SH-SY5Y (cell line): ENCODE measurements around the gene ALG5.

Experiments
- GATA2 ChIP-seq: IDR thresholded peaks from 2 replicates; pipeline ENCODE4 v1.6.1; 2011; ENCODE audit warnings: mild to moderate bottlenecking, low read depth, low read length
- GATA3 ChIP-seq: IDR thresholded peaks from 2 replicates; pipeline ENCODE4 v1.6.1; 2011; ENCODE audit warnings: low read depth, mild to moderate bottlenecking, low read length, moderate library complexity

ALG5 gene

GRCh38 chr13:36950920-36951319 lies 48.2 kb downstream of the ALG5 start:
- TF ChIP-seq GATA2 (no peak), GATA3 (no peak)

DNA sequence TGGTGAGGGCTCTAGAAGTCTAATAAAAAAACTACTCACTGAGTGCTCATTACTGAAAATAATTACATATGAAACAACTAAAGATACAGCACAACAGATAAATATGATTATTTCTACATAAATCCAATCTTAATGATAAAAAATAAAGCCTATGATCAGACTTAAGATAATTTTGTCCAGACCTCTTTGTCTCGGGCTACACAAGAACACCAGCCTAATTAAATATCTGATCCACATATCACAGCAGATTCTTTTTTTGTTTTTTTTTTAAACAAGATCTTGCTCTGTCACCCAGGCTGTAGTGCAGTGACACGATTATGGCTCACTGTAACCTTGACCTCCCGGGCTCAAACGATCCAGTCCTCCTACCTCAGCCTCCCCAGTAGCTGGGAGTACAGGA lies 48.8 kb downstream of the ALG5 start:
- TF ChIP-seq GATA3 (peak; percentile 21; the same call in 1 of the 2 replicates), GATA2 (no peak)

GRCh38 chr13:36945078-36945477 lies 54.1 kb downstream of the ALG5 start:
- TF ChIP-seq GATA3 (peak; percentile 63), GATA2 (peak; percentile 80)

GRCh38 chr13:36925603-36926002 lies 73.5 kb downstream of the ALG5 start:
- TF ChIP-seq GATA3 (no peak), GATA2 (no peak)

DNA sequence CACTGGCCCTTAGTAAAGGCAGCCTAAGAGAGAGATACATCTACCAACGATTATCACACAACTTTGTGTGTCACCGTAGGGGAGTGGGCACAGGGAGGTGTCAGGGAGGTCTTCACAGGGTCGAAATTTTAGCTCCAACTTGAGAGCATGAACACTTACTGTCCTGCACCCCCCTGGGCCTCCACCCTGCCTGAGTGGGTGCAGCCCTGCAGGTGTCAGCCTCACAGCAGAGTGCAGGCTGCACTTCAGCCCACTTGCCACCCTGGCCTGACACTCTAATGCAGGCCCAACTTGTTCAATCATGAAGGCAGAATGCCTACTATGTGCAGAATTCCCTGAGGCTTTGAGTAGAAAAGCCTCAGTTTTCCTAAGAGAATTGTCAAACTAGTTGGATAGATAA lies 75.1 kb downstream of the ALG5 start:
- TF ChIP-seq GATA3: no peak
- no peak for TF ChIP-seq GATA2

DNA sequence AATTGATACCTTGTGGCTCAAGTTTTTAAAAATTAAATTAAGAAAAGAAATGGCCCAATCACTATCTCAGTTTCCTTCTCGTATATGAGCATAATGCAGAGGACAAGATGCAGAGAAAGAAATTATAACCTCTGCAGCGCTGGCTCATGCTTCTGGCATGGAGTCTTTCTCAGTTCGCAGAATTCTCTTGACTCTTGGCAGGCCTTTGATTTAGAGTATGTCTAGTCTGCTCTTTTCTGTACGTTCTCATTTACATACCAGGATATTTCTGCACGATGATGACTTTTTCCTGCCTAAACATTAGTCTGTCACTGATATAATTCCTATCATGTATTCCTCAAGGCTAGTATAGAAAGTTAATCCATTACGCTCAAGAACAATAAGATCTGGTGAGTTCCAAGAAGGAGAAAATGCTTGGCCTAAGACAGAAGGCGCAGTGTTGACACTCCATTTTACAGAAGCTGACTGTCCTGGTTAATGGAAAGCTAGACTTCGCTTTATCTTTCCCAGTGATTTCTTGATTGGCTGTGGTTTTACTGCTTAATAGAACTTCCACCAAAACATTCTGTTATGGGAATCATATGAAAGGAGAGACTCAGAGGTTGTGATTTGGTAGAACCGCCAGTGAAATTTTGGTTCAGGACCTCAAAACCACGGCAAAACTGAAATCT lies 77.4 kb downstream of the ALG5 start:
- TF ChIP-seq GATA3 (no peak), GATA2 (no peak)

- TF ChIP-seq GATA3 (no peak), GATA2 (no peak)
Observed at GRCh38 chr13:36920616-36921185, 78.4 kb downstream of the ALG5 start.

DNA sequence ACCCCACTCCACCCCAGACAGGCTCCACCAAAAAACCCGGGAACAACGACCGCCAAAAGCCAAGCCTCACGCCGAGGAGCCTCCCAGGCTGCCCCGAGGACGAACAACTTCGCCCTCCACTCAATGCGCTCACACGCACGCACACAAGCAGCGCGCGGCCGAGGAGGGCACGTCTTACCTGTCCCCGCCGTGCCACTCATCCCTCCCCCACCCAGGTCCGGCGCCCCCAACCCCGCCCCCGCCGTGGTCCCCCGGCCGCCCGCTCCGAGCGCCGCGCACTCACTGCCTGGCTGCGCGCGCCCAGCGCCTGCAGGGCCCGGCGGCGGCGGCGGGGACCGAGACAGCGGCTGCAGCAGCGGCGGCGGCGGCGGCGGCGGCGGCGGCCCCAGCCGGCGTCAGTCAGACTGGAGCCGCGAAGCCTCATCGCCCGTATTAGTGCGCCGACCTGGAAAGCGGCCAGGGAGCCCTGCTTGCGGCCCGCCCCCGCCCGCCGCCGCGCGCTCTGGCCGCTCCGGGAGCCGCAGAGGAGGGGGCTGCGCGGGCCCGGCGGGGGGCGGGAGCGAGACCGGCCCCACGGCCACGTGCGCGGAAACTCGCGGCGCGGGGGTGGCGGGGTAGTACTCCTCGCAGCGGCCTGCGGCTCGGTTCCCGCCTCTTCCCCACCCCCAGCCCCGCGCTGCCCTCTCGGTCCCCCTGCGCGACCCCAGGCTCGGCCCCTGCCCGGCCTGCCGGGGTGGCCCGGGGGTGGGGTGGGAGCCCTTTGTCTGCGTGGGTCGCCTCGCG lies 79.1 kb downstream of the ALG5 start, which contains the start of gene SMAD9:
SMAD9 (minus strand) TSS at position 406 of the 783 bp plus-strand sequence. CDS start 40,549 bp downstream, outside the sequence.
- no peak for TF ChIP-seq GATA3
- no peak for TF ChIP-seq GATA2

- TF ChIP-seq GATA3 (no peak), GATA2 (no peak)
Observed at GRCh38 chr13:36919171-36919832, 79.8 kb downstream of the ALG5 start.

DNA sequence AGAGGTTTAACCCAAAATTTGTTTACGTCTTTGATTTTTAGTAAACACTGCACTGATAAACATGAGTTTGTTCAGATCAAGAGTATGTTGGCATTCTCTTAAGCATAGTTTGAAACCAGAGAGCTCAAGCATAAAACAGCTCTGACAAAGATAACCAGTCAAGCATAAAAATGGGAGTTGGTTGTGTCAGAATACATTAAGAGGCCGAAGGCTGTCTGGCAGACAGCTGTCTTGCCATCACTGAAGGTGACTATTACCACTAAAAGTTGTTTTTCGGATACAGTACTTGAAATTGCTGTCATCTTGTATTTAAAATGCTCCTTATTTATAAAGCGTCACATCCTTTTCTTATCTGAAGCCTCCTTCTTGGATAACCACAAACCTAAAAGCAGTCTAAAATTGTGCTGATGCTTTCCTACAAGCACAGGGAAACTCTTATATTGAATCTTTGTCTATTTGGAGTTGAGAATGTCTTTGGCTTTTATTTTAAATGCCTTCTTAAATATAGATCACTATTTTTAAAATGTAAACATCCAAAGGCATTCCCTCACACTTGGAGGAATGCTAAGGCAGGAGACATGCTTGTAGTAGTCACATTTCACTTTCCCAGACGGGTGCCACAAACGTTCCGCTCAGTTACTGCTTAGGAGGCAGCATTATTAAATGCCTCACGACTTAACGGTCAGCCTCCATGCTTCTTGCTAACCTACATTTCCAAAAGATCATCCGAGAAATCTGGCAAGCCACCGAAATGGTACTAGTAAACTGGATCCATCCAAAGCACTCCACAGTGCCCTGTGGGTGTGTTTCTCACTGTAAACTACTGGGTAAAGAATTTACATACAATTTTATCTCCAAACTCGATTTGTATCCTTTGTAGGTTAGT lies 80.7 kb downstream of the ALG5 start:
- TF ChIP-seq GATA2 (no peak), GATA3 (no peak)

DNA sequence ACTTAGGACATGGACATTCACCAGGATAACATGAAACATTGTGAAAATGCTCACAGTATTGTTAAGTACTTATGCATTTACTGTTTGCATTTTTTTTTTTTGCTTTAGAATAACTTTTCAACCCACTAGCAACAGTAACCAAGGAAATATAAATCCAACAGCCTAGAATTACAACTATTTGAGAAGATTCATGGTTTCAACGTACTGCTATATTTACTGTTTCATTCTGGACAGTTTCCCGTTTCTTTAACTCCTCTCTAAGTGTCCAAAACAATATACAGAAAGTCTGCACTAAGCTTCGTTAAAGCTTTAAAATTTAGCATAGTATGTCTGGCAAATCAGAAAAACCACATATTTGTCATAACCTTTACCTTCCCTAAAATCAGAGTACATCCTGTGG lies 81.8 kb downstream of the ALG5 start:
- TF ChIP-seq GATA2 (no peak), GATA3 (no peak)

DNA sequence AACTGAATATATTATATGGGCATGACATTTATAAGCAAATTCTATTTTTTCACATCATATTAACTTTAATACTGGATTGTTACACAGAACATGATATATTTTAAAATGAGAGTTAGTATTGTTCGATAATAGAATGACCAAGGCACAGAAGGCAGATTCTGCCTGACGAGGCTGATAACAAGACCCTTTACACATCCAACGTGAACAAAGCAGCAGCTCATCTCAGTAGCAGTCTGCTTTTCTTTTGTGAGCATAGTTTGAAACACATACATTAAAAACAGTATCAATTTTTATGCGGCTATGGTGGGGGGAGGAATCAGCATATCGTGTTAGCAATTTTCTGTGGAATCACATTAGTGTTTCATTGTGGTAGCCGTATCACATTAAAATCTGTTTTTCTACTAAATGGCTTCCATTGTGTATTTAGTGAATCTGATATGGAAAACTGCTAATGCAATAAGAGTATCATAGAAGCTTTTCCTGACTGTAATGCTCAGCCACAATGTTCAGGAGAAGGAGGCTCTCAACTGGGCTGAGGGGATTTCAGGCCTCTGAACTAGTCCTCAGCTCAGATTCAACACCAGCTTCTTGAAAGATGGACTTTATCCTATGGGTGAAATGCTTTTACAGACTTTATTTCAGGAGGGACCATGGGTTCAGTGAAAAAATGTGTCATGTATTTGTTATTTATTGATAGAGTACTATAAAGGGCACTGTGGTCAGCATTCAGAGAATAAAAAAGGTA lies 83.1 kb downstream of the ALG5 start:
- TF ChIP-seq GATA2: peak; percentile 56
- peak; percentile 76 for TF ChIP-seq GATA3

DNA sequence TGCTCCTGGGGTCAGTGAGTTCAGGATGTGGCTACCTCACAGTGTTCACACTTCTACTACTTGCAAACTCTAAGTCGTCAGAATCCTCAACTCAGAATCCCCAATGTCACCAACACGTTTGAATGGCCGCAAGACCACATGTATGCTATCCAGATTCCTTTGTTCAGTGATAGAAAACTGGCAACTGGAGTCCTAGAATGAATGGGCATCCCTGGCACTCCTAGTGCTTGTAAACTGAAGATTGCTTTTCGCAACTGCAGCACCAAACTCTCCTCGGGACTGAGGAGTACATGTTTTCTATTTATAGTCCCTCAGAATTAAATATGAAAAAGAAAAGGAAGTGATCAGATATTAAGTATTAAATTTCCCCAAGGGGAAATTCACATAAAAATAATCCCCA lies 84.0 kb downstream of the ALG5 start:
- TF ChIP-seq GATA2 (no peak), GATA3 (no peak)
